Posterior vena cava (tissue), 2 donors: ENCODE results near the gene GAB1. TPM values are rescaled to one million over a fixed set of nuclear protein-coding genes. Genes with fewer than 3 reads are reported as not detected.

Experiments used
- DNase-seq: peaks from one replicate; pipeline ENCODE4 v3.0.0-alpha.2; 2020; ENCODE audit warnings: low spot score
- intact Hi-C, 2 donors: fragments of 100-400 bp; cut with DNase I; formaldehyde crosslinking; loops; one replicate each; pipeline versions ENCODE4 v1.14.1 to v1.14.2; 2022 to 2023
- total RNA-seq, 2 donors: library from RNA; stranded (reverse); fragmentation: NEBNext Ultra II Directional; extraction: Animal tissue kit (Norgen Biotek cat#: 25700); gene quantifications; one replicate each; pipeline ENCODE4 v1.2.1, GENCODE V29; 2021
- donor health status: DM: yes; HTN: yes; CAD: no.
- donor health status: DM: yes; HTN: yes; CAD: no.

The GAB1 gene
- total RNA-seq, 2 donors from 2014 or later: 36.0 to 36.6 TPM

DNA sequence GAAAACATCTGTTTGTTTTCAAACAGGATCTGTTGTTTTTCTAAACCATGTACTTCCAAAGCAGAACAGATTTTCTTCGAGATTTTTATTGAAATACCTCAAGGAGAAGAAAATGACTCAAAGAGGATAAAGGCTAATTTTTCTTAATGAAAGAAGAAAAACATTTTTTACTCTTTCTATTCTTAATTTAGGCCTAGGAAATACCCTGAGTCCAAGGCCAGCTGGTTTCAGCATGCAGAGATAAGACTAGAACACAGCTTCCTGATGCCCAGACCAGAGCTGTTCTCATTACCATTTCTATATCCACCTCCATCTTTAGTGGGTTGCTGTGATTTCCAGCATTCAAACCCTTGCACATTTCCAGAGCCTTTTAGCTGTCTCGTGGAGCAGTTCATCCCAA lies 18.3 kb downstream of the GAB1 start:
- intact Hi-C loops: loop anchor here in 1 of 2 donors (10.0 kb wide), 1 partner anchor 50 kb away; no protein-coding TSS in a partner anchor

GRCh38 chr4:143355540-143356217 lies 19.0 kb downstream of the GAB1 start:
- DNase-seq: no peak
- intact Hi-C loops: loop anchor here in 1 of 2 donors (10.0 kb wide), 1 partner anchor 49 kb away; no protein-coding TSS in a partner anchor

More for the DNA sequence above, 18.3 kb downstream of the GAB1 start:
- DNase-seq: no peak

DNA sequence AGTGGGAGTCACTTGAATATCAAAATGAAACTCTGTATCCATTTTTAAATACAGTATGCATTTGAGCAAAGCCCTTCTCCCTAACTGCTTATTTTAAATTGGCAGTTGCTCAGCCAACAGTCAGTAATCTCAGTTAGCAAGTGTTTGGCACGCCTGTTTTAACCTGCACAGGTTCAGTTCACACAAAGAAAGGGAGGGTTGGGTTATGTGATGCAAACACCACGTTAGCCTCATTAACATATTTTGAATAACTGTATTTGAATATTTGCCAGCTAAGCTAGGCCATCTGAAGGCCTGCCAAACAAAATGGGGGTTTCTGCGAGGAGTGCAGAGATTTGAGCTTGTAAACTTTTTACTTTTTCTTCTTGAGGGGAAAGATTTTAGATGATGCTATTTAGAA lies 19.8 kb downstream of the GAB1 start:
- intact Hi-C loops: loop anchor here in 1 of 2 donors (10.0 kb wide), 1 partner anchor 48 kb away; no protein-coding TSS in a partner anchor
- DNase-seq: no peak

- intact Hi-C loops: loop anchor here in 1 of 2 donors (10.0 kb wide), 1 partner anchor 47 kb away; no protein-coding TSS in a partner anchor
- DNase-seq: no peak
Measured at GRCh38 chr4:143357161-143357845, 20.6 kb downstream of the GAB1 start.

- DNase-seq: no peak
- intact Hi-C loops: loop anchor here in 1 of 2 donors (10.0 kb wide), 1 partner anchor 46 kb away; no protein-coding TSS in a partner anchor
Measured at GRCh38 chr4:143358419-143358818, 21.7 kb downstream of the GAB1 start.

DNA sequence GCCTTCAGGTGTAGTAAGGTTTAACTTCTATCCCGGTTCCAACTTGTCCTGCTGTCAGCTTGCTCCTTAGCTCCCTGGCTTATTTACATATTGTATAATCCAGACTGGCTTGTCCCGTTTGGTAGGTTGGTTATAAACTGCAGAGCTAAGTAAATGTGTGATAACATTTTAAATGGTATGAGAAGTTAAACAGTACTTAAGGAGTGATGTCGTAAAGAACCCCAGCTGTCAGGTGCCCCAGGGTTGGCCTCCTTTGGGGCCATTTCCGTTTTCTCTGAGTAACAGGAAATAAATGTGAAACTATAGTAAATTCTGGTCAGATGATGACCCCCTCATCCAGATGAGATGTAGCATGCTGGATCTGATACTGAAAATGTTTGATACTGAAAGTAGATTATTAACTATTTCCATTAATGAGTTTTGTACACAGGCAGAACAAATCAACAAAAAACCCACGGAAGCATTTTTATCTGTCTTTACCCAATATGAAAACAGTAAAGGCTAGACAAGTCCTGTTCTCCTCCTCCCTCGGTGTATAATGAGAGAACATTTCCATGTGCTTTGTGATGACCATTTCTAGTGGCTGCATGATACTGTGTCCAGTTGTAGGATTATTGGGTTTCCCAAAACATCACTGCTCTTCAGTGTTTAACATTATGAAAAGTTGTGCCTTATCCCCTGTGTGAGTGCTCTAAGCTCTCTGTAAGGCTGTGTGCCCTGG lies 22.4 kb downstream of the GAB1 start:
- DNase-seq: no peak
- intact Hi-C loops: loop anchor here in 1 of 2 donors (10.0 kb wide), 1 partner anchor 46 kb away; no protein-coding TSS in a partner anchor

GRCh38 chr4:143359644-143360193 lies 23.0 kb downstream of the GAB1 start:
- intact Hi-C loops: loop anchor here in 1 of 2 donors (10.0 kb wide), 1 partner anchor 45 kb away; no protein-coding TSS in a partner anchor
- no peak for DNase-seq

DNA sequence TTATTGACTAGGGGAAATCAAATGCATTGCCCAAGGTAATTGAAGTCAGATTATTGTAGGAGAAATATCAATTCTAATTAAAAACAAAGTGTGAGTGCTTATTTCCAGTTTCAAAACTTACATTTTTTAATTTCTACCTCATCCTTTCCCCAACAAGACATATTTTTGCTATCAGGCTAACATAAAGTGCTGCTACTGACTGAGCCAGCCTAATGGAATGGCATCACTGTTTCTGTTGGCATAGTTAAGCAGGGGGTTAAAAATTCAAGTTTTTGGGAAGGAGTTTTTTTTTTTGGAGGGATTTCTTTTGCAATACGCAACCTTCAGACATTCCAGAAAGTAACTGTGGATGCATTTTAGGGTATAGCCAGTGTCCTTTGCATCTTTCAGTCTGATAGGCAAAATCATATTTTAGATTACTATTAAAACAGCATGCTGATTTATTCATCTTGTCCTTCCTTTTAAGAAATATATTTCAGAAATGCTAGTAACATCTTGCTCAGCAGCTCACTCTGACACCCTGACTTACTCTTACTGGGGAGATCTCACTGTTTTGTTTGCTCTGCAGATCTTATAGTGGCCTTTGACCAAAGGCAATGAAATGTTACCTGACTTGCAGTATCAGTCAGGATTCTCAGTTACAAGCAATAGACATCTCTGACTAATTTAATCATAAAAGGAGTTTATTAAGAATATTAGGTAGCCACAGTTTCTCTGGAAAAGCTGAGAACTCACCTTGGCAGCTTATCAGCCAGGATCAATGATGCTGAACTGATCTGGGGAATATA lies 24.4 kb downstream of the GAB1 start:
- intact Hi-C loops: no loop called here
- DNase-seq: no peak

DNA sequence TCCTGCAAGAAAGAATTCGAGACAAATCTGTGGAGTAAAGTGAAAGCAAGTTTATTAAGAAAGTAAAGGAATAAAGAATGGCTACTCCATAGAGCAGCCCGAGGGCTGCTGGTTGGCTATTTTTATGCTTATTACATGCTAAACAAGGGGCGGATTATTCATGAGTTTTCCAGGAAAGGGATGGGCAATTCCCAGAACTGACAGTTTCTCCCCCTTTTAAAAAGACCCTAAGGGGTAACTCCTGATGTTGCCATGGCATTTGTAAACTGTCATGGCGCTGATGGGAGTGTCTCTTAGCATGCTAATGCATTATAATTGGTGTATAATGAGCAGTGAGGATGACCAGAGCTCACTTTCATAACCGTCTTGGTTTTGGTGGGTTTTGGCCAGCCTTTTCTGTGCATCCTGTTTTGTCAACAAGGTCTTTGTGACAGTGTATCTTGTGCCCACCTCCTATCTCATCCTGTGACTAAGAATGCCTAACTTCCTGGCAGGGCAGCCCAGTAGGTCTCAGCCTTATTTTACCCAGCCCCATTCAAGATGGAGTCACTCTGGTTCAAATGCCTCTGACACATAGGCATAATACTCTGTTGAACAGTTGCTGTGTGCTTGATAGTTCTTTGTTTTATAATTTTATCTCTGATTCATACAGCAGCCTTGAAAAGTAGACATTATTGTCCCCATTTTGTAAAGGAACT lies 25.8 kb downstream of the GAB1 start:
- no peak for DNase-seq
- intact Hi-C loops: no loop called here

DNA sequence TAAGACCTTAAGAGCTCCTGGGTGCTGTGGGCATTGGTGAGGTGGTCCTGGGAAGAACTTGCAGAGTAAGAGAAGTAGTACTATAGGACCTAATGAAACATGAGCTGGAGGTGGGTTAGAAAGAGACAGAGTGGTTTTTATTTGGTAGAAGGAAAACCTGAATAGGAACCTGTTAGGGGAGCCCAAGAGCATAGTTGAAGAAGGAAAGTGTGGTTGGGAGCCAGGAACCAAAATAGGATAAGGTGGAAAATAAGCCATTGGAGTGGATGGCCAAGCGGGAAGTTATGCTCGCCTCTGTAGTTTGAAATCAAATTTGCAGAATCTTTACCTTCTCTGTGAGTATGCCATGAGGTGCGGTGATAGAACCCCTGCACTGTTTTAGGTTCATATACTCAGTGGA lies 26.7 kb downstream of the GAB1 start:
- intact Hi-C loops: no loop called here
- no peak for DNase-seq

DNA sequence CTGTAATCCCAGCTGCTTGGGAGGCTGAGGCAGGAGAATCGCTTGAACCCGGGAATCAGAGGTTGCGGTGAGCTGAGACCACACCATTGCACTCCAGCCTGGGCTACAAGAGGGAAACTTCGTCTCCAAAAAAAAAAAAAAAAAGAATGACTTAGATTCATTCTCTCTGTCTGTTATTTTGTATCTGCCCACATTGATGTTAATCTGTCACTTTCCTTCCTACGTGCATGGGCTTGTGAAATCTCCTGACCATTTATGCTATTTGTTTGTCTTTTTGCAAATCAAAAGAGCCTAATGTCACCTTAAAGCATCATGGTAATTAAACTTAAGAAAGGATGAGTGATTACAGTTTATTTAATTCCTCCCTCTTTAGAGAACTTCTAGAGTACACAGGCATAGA lies 27.4 kb downstream of the GAB1 start:
- intact Hi-C loops: no loop called here

GRCh38 chr4:143367863-143368262 lies 31.2 kb downstream of the GAB1 start:
- intact Hi-C loops: no loop called here
- no peak for DNase-seq

More for the DNA sequence above, 27.4 kb downstream of the GAB1 start:
- no peak for DNase-seq

DNA sequence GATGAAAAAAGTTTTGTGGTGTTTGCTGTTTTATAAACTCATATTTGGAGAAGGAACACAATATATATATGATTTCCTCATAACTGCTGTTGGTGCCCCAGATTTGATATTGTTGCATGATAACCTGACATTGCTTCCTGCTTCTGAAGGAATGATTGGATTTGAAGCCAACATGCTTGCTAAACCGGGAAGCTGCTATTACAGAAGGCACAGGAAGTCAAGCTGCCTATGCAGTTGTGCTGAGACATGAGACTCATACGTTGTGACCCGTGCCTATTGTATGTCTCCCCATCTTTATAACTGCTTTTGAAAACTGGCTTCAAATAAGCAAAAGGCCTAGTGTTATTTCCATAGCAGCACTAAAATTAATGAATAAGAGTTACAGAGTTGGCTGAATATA lies 32.9 kb downstream of the GAB1 start:
- intact Hi-C loops: no loop called here
- DNase-seq: no peak

DNA sequence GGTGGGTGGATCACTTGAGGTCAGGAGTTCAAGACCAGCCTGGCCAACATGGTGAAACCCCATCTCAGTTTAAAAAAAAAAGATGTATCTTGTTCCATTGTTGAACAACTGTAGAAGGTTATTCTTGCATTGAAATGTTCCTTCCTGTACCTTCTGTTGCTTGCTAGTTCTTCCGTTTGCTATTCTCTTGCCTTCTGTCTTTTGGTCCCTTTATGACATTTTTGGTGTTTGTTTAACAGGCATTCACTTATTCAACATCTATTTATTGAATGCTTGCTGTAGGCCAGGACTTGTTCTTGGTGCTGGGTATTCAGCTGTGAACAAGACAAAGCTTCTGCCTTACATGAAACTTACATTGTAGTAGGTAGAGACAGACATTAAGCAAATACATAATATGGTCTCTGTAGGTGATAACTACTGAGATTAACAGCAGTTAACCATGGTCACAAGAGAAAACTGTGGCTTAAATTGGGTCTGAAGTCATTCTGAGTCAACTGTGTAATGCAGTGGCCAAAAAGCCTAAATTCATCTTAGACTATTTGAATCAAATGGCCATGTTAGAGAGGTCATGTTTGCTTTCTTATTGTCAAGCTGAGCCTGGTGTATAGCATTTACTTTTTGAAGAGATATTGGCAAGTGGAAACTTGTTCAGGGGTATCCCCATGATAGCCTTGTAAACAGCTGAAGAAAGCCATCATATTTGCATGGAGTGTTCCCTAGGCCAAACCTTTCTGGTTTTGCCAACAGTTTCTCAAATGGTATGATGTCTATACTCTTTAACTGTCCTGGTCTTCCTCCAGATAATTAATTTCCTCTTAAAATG lies 35.6 kb downstream of the GAB1 start:
- intact Hi-C loops: no loop called here
- DNase-seq: no peak

- no peak for DNase-seq
- intact Hi-C loops: no loop called here
Measured at GRCh38 chr4:143374255-143374654, 37.6 kb downstream of the GAB1 start.

DNA sequence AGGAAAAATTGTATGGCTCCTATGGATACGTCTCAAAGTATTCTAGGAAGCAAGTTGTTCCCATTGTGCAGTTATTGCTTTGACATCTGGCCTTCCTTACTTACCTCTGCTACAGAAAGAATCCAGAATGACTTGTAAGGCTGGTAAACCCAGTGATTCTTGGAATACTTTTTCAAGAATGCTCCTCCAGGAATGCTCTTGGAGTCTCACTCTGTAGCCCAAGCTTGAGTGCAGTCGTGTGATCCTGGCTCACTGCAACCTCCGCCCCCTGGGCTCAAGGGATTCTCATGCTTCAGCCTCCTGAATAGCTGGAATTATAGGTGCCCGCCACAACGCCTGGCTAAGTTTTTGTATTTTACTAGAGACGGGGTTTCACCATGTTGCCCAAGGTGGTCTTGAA lies 38.1 kb downstream of the GAB1 start:
- intact Hi-C loops: no loop called here
- DNase-seq: no peak

- DNase-seq: no peak
- intact Hi-C loops: no loop called here
Measured at GRCh38 chr4:143375326-143376073, 38.8 kb downstream of the GAB1 start.
